Activated effector memory CD4-positive, alpha-beta T cell treated with Interleukin-2 at 50 U/mL for 16 hours (primary cell): ENCODE data around the gene SPAG9.
"Not testable (repeated sequence)": the region's sequence is repeated elsewhere in the genome, so short reads cannot be mapped to it uniquely, and the experiment has no call there.

Source experiments
- DNase-seq: peaks from one replicate; pipeline ENCODE4 v3.0.0-alpha.2; 2020

The SPAG9 gene

GRCh38 chr17:51083981-51084380, 36.7 kb downstream of the SPAG9 start:
- DNase-seq: no peak

- DNase-seq: not testable (repeated sequence)
Measured at GRCh38 chr17:51083364-51083763, 37.3 kb downstream of the SPAG9 start.

GRCh38 chr17:51079049-51079448, 41.6 kb downstream of the SPAG9 start:
- no peak for DNase-seq

- DNase-seq: no peak
Measured at GRCh38 chr17:51078009-51078592, 42.6 kb downstream of the SPAG9 start.

GRCh38 chr17:51076821-51077220, 43.8 kb downstream of the SPAG9 start:
- no peak for DNase-seq

- DNase-seq: no peak
Measured at GRCh38 chr17:51071556-51071955, 49.1 kb downstream of the SPAG9 start.

GRCh38 chr17:51065466-51065865, 55.2 kb downstream of the SPAG9 start:
- no peak for DNase-seq

- DNase-seq: no peak
Measured at GRCh38 chr17:51064061-51064735, 56.5 kb downstream of the SPAG9 start.

GRCh38 chr17:51060396-51060795, 60.3 kb downstream of the SPAG9 start:
- DNase-seq: no peak

GRCh38 chr17:51059781-51060180, 60.9 kb downstream of the SPAG9 start:
- no peak for DNase-seq

GRCh38 chr17:51057534-51057933, 63.1 kb downstream of the SPAG9 start:
- no peak for DNase-seq

GRCh38 chr17:51056813-51057510, 63.7 kb downstream of the SPAG9 start:
- no peak for DNase-seq

- no peak for DNase-seq
Measured at GRCh38 chr17:51054748-51055147, 65.9 kb downstream of the SPAG9 start.

GRCh38 chr17:51052235-51052634, 68.4 kb downstream of the SPAG9 start:
- no peak for DNase-seq

GRCh38 chr17:51050291-51051033, 70.2 kb downstream of the SPAG9 start:
- DNase-seq: no peak

- DNase-seq: no peak
Measured at GRCh38 chr17:51046514-51047384, 73.9 kb downstream of the SPAG9 start.

- DNase-seq: no peak
Measured at GRCh38 chr17:51046046-51046445, 74.6 kb downstream of the SPAG9 start.

- no peak for DNase-seq
Measured at GRCh38 chr17:51045621-51046020, 75.0 kb downstream of the SPAG9 start.

GRCh38 chr17:51044976-51045375, 75.7 kb downstream of the SPAG9 start:
- no peak for DNase-seq

- no peak for DNase-seq
Measured at GRCh38 chr17:51036084-51036483, 84.6 kb downstream of the SPAG9 start.

GRCh38 chr17:51035431-51035830, 85.2 kb downstream of the SPAG9 start:
- DNase-seq: no peak

GRCh38 chr17:51034800-51035199, 85.9 kb downstream of the SPAG9 start:
- no peak for DNase-seq

- DNase-seq: no peak
Measured at GRCh38 chr17:51032850-51033249, 87.8 kb downstream of the SPAG9 start.
